ENCODE results near the gene PLEKHF1. TPM values are rescaled to one million over a fixed set of nuclear protein-coding genes. Genes with fewer than 3 reads are reported as not detected.
A peak's percentile ranks its signal among the peaks of the same experiment; 100 is the strongest.

The PLEKHF1 gene
- total RNA-seq, 6 experiments from 2014 or later, result 1.4 to 2.8 (median 2.6) TPM

- peak overlapping the region; percentile 85 for H3K4me3 Mint-ChIP-seq
- no peak for TF ChIP-seq CTCF (IDR thresholded peaks at IDR 0.05)
- H3K9me3 Mint-ChIP-seq, result no peaks in the 10 kb centered on the region
- DNase-seq, result no peak
- peak overlapping the region; percentile 62 for H3K27ac Mint-ChIP-seq
- peaks cover 4% of the 10 kb centered on the region for H3K27me3 Mint-ChIP-seq (ENCODE audit: insufficient read depth)
- peaks cover 36% of the 10 kb centered on the region for H3K4me1 Mint-ChIP-seq (ENCODE audit: low read depth)
- no peaks in the 10 kb centered on the region for H3K36me3 Mint-ChIP-seq (ENCODE audit: low read depth)
Observed at GRCh38 chr19:29714371-29714952, 49.2 kb downstream of the PLEKHF1 start.

- H3K4me1 Mint-ChIP-seq (ENCODE audit: low read depth), result peaks cover 36% of the 10 kb centered on the region
- no peak for DNase-seq
- peaks cover 4% of the 10 kb centered on the region for H3K27me3 Mint-ChIP-seq (ENCODE audit: insufficient read depth)
Observed at GRCh38 chr19:29714953-29715700, 49.9 kb downstream of the PLEKHF1 start, which contains the start of gene C19orf12. C19orf12 (minus strand) TSS chr19:29715261; CDS start chr19:29708413, 6,848 bp downstream.

GRCh38 chr19:29715701-29716581, 50.7 kb downstream of the PLEKHF1 start:
- no peak for DNase-seq
- H3K27me3 Mint-ChIP-seq (ENCODE audit: insufficient read depth), result peaks cover 4% of the 10 kb centered on the region
- TF ChIP-seq CTCF (IDR thresholded peaks at IDR 0.05), result no peak
- H3K4me1 Mint-ChIP-seq (ENCODE audit: low read depth), result peaks cover 36% of the 10 kb centered on the region
- no peaks in the 10 kb centered on the region for H3K36me3 Mint-ChIP-seq (ENCODE audit: low read depth)
- no peaks in the 10 kb centered on the region for H3K9me3 Mint-ChIP-seq
- H3K4me3 Mint-ChIP-seq, result peak overlapping the region; percentile 93
- H3K27ac Mint-ChIP-seq, result peak overlapping the region; percentile 96

More at GRCh38 chr19:29714953-29715700, 49.9 kb downstream of the PLEKHF1 start, which contains the start of gene C19orf12:
- Mint-ChIP-seq H3K4me3 (peak within 1 kb of the TSS; percentile 93), H3K9me3 (no peaks in the 10 kb centered on the region), H3K27ac (peak within 1 kb of the TSS; percentile 96), H3K36me3 (ENCODE audit: low read depth) (no peaks in the 10 kb centered on the region)
- no peak for TF ChIP-seq CTCF (IDR thresholded peaks at IDR 0.05)

GRCh38 chr19:29717051-29717450, 51.8 kb downstream of the PLEKHF1 start:
- Mint-ChIP-seq H3K27me3 (ENCODE audit: insufficient read depth) (peaks cover 4% of the 10 kb centered on the region), H3K9me3 (no peaks in the 10 kb centered on the region), H3K27ac (no peak overlapping the region), H3K4me1 (ENCODE audit: low read depth) (peaks cover 36% of the 10 kb centered on the region), H3K4me3 (no peak overlapping the region), H3K36me3 (ENCODE audit: low read depth) (no peaks in the 10 kb centered on the region)
- no peak for DNase-seq
- TF ChIP-seq CTCF (IDR thresholded peaks at IDR 0.05), result no peak

GRCh38 chr19:29724102-29724641, 58.9 kb downstream of the PLEKHF1 start:
- Mint-ChIP-seq H3K27me3 (ENCODE audit: insufficient read depth) (peaks cover 52% of the 10 kb centered on the region), H3K36me3 (ENCODE audit: low read depth) (no peaks in the 10 kb centered on the region), H3K4me3 (peak overlapping the region; percentile 56; the same call in 1 of the 2 replicates), H3K4me1 (ENCODE audit: low read depth) (no peaks in the 10 kb centered on the region; the same call in 1 of the 2 replicates), H3K27ac (no peak overlapping the region), H3K9me3 (no peaks in the 10 kb centered on the region)
- no peak for DNase-seq
- TF ChIP-seq CTCF (IDR thresholded peaks at IDR 0.05), result no peak
